Mammary epithelial cell (primary cell): ENCODE measurements around the gene HEATR5B.

Experiments
- CTCF ChIP-seq, 2 donors: IDR thresholded peaks in 1 of 2; conservative IDR thresholded peaks in 1 of 2; 2 replicates each; pipeline ENCODE4 v1.5.1; 2011 to 2012; ENCODE audit warnings: inconsistent platforms in 2 of 2, low read length in 2 of 2, mild to moderate bottlenecking in 2 of 2, control low read depth in 1 of 2, low read depth in 1 of 2; ENCODE audit not compliant: insufficient read depth in 1 of 2; ENCODE audit errors: extremely low read depth in 1 of 2
- EZH2 ChIP-seq: IDR thresholded peaks from 2 replicates; pipeline ENCODE4 v1.6.1; 2012; ENCODE audit warnings: low read length, inconsistent platforms, borderline replicate concordance

DNA sequence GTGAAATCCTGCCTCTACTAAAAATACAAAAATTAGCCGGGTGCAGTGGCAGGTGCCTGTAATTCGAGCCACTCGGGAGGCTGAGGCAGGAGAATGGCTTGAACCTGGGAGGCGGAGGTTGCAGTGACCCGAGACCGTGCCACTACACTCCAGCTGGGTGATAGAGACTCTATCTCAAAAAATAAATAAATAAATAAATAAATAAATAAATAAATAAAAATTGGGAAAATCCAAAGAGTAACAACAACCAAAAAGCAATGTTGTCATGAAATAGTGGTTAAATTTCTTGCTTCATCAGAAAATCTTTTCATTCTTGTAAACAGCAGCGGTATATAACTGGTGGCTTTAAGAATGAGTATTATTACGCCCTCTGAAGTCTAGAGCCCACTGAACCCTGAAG lies 54.4 kb downstream of the HEATR5B start:
- no peak for TF ChIP-seq CTCF (conservative IDR thresholded peaks at IDR 0.05 in 1 of 2, IDR thresholded peaks at IDR 0.05 in 1 of 2; ENCODE audit: extremely low read depth in 1 of 2, insufficient read depth in 1 of 2, low read depth in 1 of 2, low read length in 2 of 2)
- no peak for TF ChIP-seq EZH2
